Stimulated activated CD4-positive, alpha-beta T cell treated with anti-CD3 and anti-CD28 coated beads, Interleukin-15, amount 100 ng/mL, for 1 hour (primary cell): ENCODE results near the gene ATP5F1E.
"Not testable (repeated sequence)": the region's sequence is repeated elsewhere in the genome, so short reads cannot be mapped to it uniquely, and the experiment has no call there.

Source experiments
- DNase-seq, 2 donors: peaks; one replicate each; pipeline ENCODE4 v3.0.0-alpha.2; 2020; ENCODE audit warnings: low read depth in 1 of 2, low spot score in 1 of 2

ATP5F1E gene

GRCh38 chr20:59043698-59044097 is 11.6 kb upstream of the ATP5F1E start:
- DNase-seq: no peak

DNA sequence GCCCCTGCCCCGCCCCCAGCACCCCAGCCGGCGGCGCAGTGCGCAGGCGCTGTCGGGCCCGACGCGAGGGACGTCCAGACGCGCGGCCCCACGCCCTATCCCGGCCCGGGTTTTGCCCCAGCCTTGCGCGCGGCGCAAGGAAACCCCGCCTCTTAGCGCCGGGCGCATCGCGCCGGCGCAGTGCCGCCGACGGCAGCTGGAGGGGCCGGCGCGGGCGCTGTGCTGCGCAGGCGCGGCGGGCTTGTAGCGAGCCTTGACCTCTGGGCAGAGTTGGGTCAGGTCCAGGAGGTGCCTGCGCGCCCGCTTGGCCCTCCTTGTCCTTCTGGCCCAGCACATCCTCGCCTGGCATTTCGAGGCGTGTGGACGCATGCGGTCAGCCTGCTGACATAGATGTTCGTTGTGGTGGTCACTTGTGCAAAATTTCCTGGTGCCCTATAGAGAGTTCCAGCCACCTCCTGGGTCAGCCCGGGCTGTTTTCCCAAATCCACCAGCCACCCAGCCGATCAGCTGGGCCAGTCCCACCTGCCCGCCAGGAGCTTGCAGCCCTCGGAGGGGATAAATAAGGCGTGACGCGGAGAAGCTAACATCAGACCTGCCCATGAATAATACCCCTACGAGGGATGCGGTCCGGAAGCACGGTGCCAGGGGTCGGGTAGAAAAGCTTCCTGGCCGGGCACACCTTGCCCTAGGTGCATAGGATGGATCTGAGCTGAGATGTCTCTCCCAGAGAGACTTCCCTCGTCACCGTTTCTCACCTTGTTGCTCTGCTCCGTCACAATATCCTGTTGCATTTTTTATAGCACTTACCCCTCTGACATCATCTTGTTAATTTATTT is 10.9 kb upstream of the ATP5F1E start:
- DNase-seq: peak; percentile 92 to 94

DNA sequence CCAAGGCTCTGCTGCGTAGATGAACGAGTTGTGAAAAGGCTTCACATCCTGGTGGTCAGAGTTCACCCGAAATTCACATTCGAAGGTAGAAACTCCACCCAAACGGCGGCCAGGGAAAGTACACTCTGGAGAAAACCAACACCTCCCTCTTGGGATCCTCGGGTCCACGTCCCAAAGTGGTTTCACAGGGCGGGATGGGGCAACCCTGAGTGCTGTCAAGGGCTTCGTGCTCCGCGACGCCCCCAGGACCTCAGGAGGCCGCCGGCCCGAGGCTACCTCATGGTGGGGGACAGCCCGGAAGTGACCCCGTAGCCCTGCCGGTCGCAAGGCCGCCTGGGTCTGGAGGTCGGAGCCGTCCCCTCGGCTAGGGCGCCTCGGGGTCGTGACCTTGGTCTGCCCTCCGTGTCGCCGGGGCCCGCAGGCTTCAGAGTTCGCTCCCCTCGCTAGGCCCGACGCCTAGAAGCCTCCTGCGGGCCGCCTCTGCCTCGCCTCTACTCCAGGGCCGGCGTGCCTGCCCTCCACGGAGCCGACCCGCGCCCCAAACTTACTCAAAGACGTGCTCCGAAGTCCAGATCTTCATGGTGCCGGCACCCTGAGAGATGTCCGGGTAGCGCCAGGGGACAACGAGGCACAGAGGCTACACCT is 10.1 kb upstream of the ATP5F1E start, which contains the start of gene PRELID3B:
PRELID3B (minus strand) TSS at position 636 of the 645 bp plus-strand sequence; CDS start at position 580, 56 bp downstream.
- no peak for DNase-seq

DNA sequence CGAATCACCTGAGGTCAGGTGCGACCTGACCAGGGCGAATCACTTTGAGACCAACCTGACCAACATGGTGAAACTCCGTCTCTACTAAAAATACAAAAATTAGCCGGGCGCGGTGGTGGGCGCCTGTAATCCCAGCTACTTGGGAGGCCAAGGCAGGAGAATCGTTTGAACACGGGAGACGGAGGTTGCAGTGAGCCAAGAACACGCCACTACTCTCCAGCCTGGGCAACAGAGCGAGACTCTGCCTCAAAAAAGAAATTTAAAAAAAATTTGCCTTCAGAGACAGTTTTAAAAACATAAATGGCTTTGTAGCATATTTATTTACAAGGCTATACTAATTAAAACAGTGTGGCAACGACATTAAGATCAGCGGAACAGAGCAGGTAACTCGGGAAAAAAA is 9.4 kb upstream of the ATP5F1E start:
- DNase-seq: not testable (repeated sequence)

- no peak for DNase-seq
Observed at GRCh38 chr20:59040667-59041066, 8.5 kb upstream of the ATP5F1E start.

DNA sequence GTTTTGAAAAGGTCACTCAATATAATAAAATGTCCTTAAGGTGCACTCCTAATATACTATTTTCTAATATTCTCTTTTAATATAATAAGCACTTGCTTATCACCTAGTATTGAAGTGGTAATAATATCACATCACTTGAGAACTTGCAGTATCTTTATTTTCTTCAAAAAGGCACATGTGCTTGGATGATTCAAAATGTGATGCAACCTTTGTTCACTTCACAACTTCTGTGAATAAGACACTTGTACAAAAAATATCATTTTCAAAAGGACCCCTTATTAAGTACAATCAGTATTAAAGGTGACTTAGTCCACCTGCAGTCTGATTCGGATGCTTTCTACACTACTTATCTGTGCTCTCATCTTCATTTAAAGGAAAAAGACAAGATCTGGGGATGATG is 7.1 kb upstream of the ATP5F1E start:
- no peak for DNase-seq

DNA sequence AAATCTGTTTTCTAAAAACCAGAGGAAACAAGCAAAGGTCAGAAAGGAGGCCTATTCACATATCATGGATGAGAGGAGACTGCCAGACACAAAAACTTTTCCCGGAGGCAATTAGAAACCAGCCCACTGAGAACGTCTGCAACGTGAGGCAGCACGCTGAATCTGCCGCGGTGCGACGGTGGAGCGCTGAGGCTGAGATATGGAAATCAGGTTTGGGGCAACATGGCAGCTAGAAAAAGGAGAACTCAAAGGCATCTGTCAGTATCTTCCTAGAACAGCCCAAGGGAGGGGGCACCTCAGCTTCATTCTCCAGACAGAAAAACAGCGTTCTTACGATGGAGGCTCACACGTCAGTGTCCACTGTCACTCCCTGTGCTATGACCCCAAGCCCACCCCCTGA is 5.3 kb upstream of the ATP5F1E start:
- DNase-seq: no peak

DNA sequence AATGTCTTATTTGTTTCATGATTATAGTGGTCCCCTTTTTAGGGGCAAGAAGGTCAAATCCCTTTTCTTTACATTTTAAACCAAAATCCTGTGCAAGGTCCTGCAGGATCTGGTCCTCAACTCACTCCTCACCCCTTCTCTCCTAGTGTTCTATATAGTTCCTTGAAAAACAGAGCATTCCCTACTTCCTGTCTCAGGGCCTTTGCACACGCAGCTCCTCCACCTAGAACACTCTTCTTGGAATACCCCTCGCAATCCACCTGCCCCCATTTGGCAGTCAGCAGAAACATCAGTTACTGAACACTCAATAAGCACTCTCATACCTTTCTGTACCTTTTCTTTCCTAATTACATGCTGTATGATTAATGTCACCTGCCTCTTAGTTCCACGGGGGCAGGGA is 3.2 kb upstream of the ATP5F1E start:
- no peak for DNase-seq

DNA sequence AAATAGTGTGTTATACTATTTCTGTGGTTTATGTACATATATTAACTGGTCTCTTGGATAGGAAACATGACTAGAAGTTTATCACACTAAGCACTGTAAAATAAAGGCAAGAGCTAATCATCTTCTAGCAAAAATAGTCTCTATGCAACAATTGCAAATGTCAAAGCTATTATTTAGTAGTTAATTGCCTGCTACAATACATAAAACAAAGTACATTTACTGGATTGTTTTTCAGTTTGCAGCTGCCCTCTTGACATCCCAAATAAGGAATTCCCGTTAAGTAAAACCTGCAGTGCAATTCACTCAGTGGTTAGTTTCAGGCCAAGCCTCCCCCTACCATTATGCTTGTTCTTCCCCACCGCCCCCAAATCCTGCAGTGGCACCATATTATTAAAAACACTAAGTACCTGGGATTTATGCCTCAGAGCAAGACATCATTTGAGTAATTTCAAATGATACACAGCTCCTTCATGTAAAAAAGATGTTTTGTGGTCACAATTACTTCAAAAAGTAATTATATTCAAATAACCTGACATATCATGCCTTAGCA is 1.6 kb upstream of the ATP5F1E start:
- no peak for DNase-seq

DNA sequence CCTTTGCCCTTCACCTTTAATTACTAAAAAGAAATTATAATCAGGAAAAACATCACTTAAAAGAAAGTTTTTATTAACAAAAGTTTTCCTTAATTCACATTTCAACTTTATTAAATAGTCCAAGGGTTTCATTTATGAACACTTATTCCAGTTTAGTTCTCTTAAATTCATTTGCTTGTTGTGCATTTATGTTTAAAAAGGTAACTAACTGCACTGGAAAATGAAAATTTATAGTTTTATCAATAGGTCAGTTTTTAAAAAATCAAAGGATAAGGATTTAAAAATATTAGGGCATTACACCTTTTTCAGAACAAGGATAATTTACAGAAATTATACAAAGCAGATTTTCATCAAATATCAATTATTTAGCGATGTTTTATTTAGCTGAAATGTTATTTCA is 958 bp upstream of the ATP5F1E start:
- no peak for DNase-seq

DNA sequence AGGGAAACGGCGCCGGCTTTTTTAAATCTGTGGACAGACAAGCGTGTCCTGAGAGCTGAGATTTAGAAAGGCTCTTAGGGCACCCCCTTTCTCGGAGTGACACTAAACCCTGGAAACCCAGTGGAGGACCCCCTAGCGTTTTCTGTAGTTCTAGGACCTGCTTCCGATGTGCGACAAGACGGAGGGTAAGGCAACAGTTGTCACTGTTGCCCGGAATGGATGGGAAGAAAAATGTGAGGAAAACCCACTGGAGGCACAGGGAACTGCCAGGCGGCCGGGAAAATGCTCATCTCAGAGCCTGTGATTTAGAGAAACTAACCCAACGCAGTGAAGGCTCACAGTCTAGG is 551 bp upstream of the ATP5F1E start:
- no peak for DNase-seq

DNA sequence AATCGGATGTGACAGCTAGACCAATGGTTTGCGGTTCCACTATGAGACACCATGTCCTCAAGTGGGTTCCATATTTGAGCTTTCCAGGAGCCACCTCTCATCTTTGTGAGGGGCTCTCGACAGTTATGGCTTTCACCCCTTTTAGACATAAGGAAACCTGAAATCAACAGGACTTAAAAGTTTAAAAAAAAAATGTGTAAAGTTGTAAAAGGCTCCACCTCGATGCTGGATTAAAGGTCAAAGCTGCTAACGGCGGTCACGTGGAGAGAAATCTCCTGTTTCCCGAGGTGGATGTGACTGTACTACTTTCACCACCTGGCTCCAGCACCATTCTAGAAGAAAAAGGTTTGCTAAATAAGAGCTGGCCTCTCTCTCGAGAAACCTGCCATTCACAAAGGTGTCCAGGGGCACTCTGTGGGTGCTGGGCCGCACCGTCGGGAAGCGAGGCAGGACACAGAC is 542 bp downstream of the ATP5F1E start:
- DNase-seq: no peak

GRCh38 chr20:59030911-59031563 is 1.1 kb downstream of the ATP5F1E start:
- no peak for DNase-seq

DNA sequence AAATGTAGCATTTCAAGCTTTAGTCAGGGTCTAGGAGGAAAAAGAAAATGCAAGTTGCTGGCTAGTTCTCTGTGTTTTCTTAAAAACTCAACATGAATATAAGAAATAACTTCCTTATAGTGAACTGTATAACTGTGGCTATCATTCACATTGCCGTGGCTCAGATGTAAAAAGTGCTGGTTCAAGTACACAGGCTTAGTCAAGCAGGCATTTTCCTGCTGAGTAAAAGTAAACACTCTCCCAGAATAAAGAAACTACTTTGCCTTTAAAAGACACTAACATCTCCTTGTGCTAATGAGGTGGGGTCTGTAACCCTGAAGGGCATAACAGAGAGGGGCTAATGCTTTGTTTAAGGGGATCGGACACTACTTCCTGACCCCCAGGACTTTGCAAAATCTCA is 3.3 kb downstream of the ATP5F1E start:
- DNase-seq: no peak

- DNase-seq: no peak
Observed at GRCh38 chr20:59027741-59028320, 4.3 kb downstream of the ATP5F1E start.

- no peak for DNase-seq
Observed at GRCh38 chr20:59026904-59027740, 5.0 kb downstream of the ATP5F1E start.

DNA sequence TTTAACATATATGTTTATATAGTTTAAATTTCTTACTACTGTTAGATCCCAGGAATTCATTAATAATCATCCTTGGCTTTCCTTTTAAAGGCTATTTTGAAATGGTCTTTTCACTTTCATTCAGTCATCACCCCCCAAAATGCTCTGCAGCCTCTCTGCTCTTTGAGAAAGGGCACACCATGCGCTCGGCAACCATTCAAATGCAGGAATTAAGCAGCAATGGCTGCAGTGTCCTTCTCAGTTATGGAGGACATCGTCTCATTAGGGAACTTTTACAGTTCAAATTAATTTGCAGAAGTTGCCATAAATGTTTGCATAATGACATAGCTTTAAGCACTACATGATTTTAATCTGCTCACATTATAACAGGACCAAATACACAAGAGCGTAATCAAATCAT is 6.6 kb downstream of the ATP5F1E start:
- no peak for DNase-seq

DNA sequence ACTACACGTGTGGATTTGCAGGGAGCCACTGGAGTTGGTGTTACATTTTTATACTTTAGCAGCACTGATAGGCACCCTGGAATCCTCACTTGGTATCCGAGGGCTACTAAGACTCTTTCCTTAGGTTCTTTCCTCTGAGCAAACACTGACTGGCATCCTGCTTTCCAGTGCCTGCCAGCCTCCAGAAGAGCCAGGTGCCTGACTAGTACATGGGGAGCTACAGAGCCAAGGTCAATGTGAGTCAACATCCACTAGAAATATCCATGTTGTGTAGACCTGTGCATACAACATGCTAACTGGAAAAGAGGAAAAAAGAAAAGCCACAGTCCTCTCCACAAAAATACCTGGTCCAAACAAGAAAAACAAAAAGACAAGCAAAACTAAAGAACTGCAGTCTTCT is 7.0 kb downstream of the ATP5F1E start:
- DNase-seq: no peak

GRCh38 chr20:59024111-59024530 is 8.0 kb downstream of the ATP5F1E start:
- DNase-seq: no peak

- no peak for DNase-seq
Observed at GRCh38 chr20:59023616-59024015, 8.5 kb downstream of the ATP5F1E start.

- DNase-seq: no peak
Observed at GRCh38 chr20:59022754-59023153, 9.4 kb downstream of the ATP5F1E start.
